Measurements from ENCODE around the gene TSPAN11. TPM values are rescaled to one million over a fixed set of nuclear protein-coding genes. Genes with fewer than 3 reads are reported as not detected.

Gene TSPAN11
- total and polyA plus RNA-seq, 2 experiments from 2014 or later: 5.2 to 9.6 TPM

GRCh38 chr12:31017535-31017934, 91.0 kb downstream of the TSPAN11 start:
- DNase-seq (ENCODE audit: low spot score): no peak
- no peak overlapping the region for H2AFZ ChIP-seq
- no peaks in the 10 kb centered on the region for H3K9me2 ChIP-seq (replicated peaks; ENCODE audit: insufficient read depth)
- no peaks in the 10 kb centered on the region for H3K79me2 ChIP-seq
- H3K9me3 ChIP-seq (ENCODE audit: low read depth): no peaks in the 10 kb centered on the region
- H3K27me3 ChIP-seq: no peaks in the 10 kb centered on the region
- H3K4me2 ChIP-seq: no peak overlapping the region
- H3K4me3 ChIP-seq: no peak overlapping the region
- H3K4me1 ChIP-seq (ENCODE audit: insufficient read depth): no peaks in the 10 kb centered on the region
- H3K36me3 ChIP-seq (replicated peaks; ENCODE audit: insufficient read depth, low read depth): no peaks in the 10 kb centered on the region
- TF ChIP-seq EZH2phosphoT487 (IDR thresholded peaks at IDR 0.05; ENCODE audit: low read depth, severe bottlenecking, unreplicated experiment) (no peak), EZH2 (IDR thresholded peaks at IDR 0.05; ENCODE audit: borderline replicate concordance) (no peak), CTCF (IDR thresholded peaks at IDR 0.05; ENCODE audit: poor library complexity) (no peak)
- H4K20me1 ChIP-seq (ENCODE audit: insufficient read depth, poor library complexity, severe bottlenecking): no peaks in the 10 kb centered on the region
- WGBS (ENCODE audit: low lambda C conversion rate, missing lambda C conversion rate): 76% methylated on average over 4 of the region's 4 CpGs
- H3K27ac ChIP-seq: no peak overlapping the region

GRCh38 chr12:31018106-31018789, 91.7 kb downstream of the TSPAN11 start:
- H3K9me2 ChIP-seq (replicated peaks; ENCODE audit: insufficient read depth): no peaks in the 10 kb centered on the region
- H3K27ac ChIP-seq: no peak overlapping the region

GRCh38 chr12:31018790-31019505, 92.4 kb downstream of the TSPAN11 start:
- Histone ChIP-seq H4K20me1 (ENCODE audit: insufficient read depth, poor library complexity, severe bottlenecking) (no peaks in the 10 kb centered on the region), H3K27ac (no peak overlapping the region), H3K79me2 (no peaks in the 10 kb centered on the region), H3K27me3 (no peaks in the 10 kb centered on the region), H3K4me1 (ENCODE audit: insufficient read depth) (no peaks in the 10 kb centered on the region), H3K9me2 (replicated peaks; ENCODE audit: insufficient read depth) (no peaks in the 10 kb centered on the region), H3K4me2 (no peak overlapping the region), H3K4me3 (no peak overlapping the region), H2AFZ (no peak overlapping the region), H3K9me3 (ENCODE audit: low read depth) (no peaks in the 10 kb centered on the region), H3K36me3 (replicated peaks; ENCODE audit: insufficient read depth, low read depth) (no peaks in the 10 kb centered on the region)
- 94% methylated on average over 6 of the region's 6 CpGs for WGBS (ENCODE audit: low lambda C conversion rate, missing lambda C conversion rate)
- no peak for DNase-seq (ENCODE audit: low spot score)
- TF ChIP-seq EZH2phosphoT487 (IDR thresholded peaks at IDR 0.05; ENCODE audit: low read depth, severe bottlenecking, unreplicated experiment) (no peak), EZH2 (IDR thresholded peaks at IDR 0.05; ENCODE audit: borderline replicate concordance) (no peak), CTCF (IDR thresholded peaks at IDR 0.05; ENCODE audit: poor library complexity) (no peak)

More at GRCh38 chr12:31018106-31018789, 91.7 kb downstream of the TSPAN11 start:
- H3K27me3 ChIP-seq: no peaks in the 10 kb centered on the region
- H3K79me2 ChIP-seq: no peaks in the 10 kb centered on the region
- no peaks in the 10 kb centered on the region for H3K9me3 ChIP-seq (ENCODE audit: low read depth)
- no peaks in the 10 kb centered on the region for H3K4me1 ChIP-seq (ENCODE audit: insufficient read depth)
- no peak overlapping the region for H2AFZ ChIP-seq
- 88% methylated on average over 3 of the region's 3 CpGs for WGBS (ENCODE audit: low lambda C conversion rate, missing lambda C conversion rate)
- H3K36me3 ChIP-seq (replicated peaks; ENCODE audit: insufficient read depth, low read depth): no peaks in the 10 kb centered on the region
- TF ChIP-seq EZH2phosphoT487 (IDR thresholded peaks at IDR 0.05; ENCODE audit: low read depth, severe bottlenecking, unreplicated experiment): no peak
- TF ChIP-seq EZH2 (IDR thresholded peaks at IDR 0.05; ENCODE audit: borderline replicate concordance): no peak
- no peak for TF ChIP-seq CTCF (IDR thresholded peaks at IDR 0.05; ENCODE audit: poor library complexity)
- H4K20me1 ChIP-seq (ENCODE audit: insufficient read depth, poor library complexity, severe bottlenecking): no peaks in the 10 kb centered on the region
- no peak overlapping the region for H3K4me3 ChIP-seq
- DNase-seq (ENCODE audit: low spot score): no peak
- H3K4me2 ChIP-seq: no peak overlapping the region

All from hepatocyte (in vitro differentiated cells).